ENCODE results near the gene MYBPH.

Gene MYBPH

DNA sequence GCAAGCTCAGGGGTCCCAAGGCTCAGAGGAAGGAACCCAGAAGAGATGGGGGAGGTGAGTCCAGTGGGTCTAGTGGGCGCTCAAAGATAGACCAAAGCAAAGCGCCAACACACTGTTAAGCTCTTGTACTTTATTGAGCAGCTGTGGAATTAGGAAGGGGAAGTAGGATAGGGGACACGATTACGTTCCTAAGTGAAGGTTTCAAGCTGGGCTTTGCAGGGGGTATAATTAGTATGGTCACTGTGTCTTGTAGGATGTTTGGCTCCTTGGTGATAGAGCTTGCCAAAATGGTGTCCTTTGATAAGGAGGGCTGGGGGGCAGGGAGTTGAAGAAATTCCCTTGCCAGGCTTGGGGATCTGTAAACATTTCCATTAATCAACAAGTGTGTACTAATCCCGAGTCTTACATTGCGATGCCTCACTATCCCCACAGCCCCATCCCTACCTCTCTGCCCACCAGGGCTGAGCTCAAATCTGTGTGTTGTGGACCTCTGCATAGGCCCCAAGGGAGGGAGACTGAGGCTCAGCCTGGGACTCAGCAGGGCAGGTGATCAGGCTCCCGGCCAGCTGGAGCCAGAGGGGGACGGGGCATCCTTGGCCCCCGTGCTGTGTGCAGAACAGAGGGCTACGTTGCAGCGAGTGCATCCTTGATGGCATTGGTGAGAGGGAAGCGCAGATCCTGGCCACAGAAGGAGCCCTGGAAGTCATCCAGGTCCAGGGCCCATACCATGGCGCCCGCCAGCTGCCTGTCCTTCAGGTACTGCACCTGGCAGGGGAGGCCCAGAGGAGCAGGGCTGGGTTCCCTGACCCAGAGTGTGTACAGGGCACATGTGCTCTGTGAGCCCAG, 3.4 kb upstream of the MYBPH start:
- DNase-seq (ENCODE audit: low spot score) = no peak

DNA sequence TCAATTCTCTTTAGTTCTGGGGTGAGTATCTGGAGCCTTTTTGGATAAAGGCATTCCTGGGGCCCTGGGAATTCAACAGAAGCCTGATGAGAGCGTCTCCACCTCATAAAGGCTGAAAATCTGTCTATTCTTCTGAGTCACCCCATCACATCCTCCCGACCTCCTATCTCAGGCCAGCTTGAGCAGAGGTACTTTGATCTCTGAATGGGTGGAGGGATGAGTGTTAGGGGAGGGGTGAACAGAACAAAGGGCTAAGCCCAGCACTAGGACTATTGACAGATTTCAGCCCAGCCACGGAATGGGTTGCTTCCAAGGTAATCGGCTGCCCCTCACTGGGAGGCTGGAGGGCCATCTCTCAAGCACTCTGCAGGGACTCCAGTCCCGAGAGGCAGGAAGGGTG, 2.5 kb upstream of the MYBPH start:
- DNase-seq (ENCODE audit: low spot score) = no peak

DNA sequence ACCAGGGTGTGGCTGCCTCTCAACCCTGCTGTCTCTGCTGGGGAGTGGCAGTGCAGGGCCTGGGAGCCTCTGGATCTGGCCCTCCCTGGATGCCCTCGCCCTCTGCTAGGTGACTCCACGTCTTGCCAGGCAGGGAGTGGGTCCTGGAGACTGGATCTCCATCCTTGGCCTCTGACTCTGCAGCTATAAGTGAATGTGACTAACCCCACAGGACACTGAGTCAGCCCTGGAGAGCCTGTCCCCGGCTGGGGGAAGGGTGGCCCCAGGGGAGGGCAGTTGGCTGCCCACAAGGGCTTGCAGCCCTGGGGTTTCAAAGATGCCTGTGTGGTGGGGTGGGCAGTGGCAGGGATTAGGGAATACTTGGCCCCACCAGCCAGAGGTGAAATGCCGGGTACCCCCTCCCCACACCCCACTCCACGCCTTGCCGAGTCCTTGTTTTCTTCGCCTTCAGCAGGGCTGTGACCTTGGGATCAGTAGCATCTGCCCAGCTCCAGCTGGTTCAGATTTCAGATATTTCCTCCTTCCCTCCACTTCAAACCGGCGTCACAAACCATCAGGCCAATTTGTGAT, 1.9 kb upstream of the MYBPH start:
- DNase-seq (ENCODE audit: low spot score) = no peak

DNA sequence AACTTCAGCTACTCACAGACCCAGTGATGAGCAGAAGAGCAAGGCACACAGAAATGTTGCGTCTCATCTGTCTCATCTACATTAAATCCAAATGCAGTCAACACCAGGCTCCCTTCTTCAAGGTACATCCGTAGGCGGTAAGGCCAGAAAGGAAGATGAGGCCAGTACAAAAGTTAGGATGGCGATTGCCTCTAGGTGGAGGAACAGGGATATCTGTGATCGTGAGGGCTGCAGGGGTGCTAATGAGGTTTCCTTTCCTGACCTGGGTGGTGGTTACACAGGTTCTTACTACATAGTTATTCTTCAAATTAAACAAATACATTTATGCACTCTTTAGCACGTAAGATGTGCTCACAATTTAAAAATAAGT, 1.4 kb upstream of the MYBPH start:
- DNase-seq (ENCODE audit: low spot score) = no peak

DNA sequence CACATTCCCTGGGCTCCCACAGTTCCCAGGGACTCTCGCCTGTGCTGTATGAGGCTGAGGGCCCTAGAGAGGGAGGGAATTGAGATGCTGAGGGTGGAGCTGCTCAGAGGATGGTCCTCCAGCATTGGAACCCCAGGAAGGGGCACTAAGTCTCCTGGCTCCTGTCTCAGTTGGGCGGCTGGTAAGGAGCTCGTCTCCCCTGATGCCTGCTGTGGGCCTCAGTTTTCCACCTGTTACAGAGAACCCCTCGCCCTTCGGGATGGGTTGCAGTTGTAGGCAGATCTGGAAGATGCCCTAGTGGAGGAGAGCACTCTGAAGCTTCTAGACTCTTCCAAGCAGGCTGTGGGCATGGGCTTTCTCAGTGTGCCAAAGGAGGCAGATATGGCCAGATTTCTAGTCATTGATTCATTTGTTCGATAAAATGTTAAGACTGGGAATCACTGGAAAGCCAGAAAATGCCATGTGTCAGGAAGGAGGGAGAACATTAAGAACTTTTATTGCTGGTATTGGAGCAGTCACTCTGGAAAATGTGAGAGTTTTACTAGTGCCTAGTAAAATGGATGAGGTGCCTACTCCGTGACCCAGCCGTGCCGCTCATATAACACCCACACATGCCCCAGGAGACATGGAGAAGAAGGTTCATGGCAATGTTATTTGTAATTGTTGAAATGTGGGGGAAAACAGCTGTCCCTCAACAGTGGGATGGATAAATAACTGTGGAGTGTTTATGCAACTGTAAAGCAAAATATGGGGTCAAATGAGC, 828 bp upstream of the MYBPH start:
- DNase-seq (ENCODE audit: low spot score) = no peak

DNA sequence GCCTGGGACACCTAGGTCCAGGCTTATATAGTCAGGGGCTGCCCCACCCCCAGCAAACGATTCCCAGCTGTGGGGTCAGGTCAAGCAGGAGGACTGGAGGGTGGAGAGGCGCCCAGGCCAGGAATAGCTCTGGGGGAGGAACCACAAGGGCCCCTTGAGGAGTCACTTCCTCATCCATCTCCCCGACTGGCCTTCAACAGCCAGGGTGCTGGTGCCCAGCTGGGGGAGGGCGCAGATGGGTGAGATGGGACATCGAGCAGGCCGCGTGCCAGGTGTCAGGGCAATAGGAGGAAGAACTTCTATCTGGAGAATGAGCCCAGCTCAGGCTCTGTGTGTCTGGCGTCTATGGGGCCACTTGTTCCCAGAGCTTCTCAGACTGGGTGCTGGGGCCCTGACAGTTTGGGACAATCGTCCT, 208 bp upstream of the MYBPH start:
- no peak for DNase-seq (ENCODE audit: low spot score)

DNA sequence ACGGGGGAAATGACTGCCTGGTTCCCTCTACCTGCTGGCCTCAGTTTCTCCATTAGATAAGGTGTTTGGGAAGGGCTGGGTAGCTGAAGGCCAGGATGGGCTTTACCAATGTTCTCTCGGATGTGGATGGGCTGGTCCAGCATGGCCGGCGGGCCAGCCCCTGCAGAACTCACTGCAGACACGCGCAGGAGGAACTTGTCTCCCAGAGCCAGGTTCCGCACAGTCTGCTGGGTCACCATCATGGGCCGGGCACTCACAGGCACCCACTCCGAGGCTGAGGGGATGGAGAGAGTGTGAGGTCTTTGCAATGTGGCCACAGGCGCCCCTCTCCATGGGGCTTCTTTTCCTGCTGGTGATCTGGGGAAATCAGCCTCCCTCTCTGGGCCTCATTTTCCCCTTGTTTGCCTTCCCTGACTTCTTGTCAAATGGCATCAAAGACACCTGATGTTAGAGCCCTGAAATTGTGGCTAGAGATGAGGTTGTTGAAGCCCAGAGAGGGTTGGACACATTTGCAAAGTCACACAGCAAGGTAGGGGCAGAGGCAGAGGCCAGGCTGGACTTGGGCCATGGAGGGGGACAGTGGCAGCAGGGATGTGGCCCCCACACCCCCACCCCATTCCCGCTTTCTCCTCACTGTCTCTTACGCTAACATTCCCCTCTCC, 1.2 kb downstream of the MYBPH start:
- DNase-seq (ENCODE audit: low spot score) = no peak

DNA sequence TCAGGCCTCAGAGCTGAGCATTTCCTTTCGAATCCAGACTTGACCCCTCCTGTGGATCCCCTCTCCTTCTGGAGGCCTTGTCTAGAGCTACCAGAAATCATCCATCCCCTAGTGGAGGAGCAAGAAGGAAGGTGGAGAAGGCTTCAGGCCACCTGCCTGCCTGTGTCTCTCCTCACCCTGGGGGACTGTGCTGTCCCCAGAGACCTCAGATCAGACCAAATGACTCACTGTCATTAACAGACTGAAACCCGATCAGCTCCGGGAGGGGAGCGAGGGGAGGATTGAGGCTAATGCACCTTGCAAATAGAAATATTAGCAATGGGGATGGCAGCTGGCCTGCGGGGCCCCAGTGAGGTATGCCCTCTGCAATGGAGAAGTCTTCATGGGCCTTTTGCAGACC, 2.1 kb downstream of the MYBPH start:
- no peak for DNase-seq (ENCODE audit: low spot score)

DNA sequence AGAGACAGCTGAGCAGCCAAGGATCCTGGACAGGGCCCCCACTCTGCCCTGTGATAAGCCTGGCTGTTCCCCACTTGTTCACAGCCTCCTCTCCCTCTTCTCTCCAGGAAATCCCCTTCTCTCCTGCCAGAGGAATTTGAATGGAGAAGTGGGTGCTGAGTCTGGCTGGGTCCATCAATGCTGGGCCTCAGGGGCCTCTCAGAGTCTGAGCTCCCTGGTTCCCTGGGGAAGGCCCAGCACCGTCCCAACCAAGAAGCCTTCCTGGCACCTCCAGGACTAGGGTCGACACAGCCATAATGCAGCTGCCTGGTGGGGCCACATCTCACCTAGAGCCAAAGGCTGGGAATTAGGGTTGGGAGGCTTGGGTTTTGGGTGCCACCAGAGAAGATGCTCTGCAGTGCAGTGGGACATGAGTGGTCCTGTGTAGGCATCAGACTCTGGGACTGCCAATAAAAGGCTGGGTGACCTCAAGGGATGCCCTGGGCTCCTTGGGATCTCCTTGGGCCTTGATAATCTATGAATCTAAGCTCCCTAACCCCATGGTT, 2.5 kb downstream of the MYBPH start:
- DNase-seq (ENCODE audit: low spot score) = no peak

DNA sequence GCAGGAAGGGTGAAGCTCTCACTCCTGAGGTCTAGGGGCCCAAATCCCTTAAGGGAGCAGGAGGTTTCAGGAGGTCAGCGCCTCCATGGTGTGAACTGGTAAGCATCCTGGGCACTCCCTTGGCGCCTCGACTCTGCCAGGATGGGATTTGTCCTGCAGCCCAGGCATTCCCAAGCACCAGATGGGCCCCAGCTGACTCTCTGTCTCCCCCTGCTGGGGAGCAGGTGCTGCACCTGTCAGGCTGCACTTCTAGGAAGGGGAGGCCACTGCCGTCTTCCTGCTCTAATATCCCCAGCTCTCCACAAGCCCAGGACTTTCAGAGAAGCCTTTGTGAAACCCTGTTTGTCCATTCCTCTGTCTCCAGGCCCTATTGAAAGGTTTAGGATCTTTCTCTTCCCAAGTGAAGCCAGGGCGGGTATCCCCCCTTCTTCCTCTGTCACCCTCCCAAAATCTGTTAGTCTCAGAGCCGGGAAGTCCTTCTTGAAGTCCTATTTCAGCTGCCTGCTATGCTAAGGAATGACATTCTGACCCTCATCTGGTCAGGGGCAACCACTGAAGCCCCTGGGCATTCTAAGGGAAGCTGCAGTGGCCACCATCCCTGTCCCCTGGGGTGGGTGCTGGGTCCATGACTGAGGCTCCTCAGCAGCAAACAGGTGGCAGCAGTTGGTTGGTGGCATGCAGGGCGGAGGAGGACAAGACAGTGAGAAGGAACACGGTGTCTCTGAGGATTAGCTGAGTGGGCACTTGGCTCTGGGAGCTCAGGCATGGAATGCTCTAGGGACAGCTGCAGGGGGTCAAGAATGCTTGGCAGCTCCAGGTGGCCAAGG, 3.2 kb downstream of the MYBPH start:
- DNase-seq (ENCODE audit: low spot score) = peak; percentile 63

DNA sequence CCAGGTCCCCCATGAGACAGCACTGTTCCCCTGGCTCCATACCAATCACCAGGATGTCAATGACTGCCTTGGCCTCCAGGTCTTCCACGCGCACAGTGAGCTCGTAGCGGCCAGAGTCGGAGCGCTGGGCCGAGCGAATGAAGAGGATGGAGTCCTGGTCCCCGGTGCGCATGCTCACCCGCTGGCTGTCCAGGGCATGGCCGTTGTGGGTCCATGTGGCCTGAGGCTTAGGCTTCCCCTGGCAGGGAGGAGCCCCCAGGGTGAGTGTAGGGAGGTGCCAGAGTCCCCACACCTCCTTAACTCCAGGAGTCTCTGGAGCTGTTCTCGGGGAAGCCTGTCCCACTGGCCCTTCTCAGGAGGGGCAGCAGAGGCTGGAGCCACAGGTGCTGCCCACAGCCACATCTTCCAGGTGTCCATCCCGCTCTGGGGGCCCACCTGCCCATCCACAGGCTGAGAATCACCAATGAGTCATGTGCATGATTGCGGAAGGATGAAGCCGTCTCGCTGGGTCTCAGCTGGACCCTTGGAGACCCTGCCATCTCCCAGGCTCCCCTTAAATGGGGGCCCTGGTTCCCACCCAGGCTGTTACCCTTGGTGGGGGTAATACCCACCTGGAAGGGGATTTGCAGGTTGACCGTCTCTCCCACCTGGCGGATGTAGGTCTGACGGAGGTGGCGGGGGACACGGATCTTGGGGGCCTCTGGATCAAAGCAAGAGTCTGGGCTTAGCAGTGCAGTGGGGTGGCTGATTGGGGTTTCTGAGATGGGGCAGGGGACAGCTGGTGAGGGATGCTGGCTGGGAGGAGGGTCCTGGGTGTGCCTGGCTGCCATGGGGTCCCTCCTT, 4.1 kb downstream of the MYBPH start:
- DNase-seq (ENCODE audit: low spot score) = no peak

DNA sequence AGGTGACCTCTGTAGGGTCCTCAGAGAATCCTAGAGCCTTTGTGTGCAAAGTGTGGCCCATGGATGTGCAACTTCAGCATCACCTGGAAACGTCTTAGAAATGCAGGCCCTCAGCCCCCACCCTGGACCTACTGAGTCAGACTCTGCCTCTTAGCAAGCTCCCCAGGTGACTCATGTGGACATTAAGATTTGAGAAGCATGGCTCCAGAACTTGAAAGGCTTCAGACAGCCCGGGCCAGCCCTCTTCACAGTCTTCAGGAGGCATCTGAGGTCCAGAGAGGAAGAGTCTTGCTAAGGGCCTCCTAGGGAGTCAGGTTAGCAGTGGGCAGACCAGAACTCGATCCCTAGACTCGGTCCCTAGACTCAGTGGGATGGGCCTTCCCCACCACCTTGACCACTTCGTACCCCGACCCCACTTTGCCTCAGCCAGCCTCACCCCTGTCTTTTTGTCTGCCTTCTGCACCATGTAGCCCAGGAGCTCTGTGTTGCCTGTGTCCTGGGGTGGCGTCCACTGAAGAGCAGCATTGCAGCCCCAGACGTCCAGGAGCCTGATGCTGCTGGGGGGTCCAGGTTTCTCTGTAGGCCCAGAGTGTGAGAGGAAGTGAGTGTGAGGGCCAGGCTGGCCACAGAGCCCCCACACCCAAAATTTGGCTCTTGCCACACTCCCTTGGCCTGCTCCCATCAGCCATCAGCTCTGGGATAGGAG, 4.8 kb downstream of the MYBPH start:
- DNase-seq (ENCODE audit: low spot score) = no peak

DNA sequence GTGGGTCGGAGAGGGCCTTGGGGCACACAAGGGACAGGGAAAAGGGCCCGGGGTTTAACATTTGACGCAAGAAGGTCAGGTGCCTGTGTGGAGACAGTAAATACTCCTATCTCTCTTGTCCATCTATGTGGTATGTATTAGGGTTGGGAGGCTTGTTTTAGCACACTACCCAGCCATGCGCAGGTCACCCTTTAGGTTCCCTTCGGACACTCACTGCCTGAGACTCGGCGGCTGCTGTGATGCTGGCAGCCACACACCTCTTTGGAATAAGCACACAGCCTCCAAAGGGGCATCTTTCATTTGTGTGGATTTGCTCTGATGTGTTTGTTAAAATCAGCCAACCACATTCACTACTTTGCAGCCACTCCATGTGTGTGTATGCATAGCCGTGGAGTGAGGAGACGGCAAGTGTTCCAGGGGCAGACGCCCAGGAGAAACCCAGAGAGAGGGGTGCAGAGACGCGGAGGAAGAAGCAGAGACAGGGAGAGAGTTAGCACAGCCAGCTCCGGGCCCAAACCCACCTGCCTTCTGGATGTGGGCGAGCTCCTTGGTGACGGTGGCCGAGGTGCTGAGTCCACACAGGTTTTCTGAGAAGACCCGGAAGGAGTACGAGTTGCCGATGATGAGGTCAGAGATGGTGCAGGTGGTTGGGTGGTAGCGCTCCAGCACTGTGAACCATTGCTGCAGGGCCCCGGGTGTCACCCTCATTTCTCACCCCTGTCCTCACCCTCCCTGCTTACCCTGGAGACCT, 5.7 kb downstream of the MYBPH start:
- no peak for DNase-seq (ENCODE audit: low spot score)

DNA sequence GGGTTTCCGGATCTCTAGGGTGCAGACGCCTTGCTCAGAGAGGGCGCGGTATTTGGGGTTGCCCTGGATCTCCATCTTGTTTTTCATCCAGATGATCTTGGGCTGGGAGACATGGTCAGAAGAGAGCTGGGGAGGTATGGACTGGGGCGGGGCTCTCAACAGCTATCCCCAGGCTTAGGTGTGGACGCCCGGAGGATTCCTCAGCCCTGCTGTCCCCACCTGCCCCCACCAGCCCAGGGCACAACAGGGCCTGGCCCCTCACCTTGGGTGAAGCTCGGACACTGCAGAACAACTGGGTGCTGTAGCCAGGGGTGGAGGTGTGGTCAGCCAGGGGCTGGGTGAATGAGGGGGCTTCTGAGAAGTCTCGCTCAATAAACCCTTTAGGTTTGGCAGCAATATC, 6.6 kb downstream of the MYBPH start:
- DNase-seq (ENCODE audit: low spot score) = no peak

DNA sequence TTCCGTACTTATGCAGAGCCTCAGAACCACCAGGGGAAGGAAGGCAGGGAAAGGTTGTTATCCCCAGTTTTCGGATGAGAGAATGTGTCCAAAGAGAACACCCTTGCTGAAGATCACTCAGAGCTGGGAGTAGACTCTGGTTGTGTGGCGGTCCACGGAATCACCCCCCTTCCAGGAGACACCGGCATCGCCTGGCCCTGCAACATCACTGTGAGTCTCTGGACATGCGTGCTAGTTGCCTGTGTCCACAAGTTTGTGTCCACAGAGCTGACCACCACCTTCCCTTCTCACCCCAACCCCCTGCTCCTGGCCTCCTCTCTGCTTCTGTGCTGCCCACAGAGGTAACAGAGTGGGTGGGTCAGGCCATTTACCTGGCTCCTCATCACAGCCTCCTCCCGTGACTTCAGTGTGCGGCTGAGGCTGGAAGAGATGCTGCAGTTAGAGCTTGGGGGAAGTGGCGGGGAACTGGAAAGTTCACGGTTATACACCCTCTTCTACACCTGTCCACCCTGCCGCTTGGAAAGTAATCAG, 7.3 kb downstream of the MYBPH start:
- DNase-seq (ENCODE audit: low spot score) = no peak

DNA sequence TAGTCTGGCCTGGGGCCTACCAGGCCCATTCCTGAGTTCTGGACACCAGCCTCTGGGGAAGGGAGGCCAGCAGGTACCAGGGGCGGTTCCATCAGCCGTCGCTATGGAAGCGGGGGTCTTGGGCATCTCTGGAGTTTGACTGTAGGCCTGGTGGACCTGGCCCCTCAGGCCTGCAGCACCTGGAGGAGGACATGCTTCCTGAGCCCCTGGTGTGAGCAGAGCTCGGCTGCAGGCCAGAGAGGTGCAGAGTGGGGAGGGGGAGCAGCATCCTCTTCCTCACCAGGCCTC, 7.8 kb downstream of the MYBPH start:
- no peak for DNase-seq (ENCODE audit: low spot score)

DNA sequence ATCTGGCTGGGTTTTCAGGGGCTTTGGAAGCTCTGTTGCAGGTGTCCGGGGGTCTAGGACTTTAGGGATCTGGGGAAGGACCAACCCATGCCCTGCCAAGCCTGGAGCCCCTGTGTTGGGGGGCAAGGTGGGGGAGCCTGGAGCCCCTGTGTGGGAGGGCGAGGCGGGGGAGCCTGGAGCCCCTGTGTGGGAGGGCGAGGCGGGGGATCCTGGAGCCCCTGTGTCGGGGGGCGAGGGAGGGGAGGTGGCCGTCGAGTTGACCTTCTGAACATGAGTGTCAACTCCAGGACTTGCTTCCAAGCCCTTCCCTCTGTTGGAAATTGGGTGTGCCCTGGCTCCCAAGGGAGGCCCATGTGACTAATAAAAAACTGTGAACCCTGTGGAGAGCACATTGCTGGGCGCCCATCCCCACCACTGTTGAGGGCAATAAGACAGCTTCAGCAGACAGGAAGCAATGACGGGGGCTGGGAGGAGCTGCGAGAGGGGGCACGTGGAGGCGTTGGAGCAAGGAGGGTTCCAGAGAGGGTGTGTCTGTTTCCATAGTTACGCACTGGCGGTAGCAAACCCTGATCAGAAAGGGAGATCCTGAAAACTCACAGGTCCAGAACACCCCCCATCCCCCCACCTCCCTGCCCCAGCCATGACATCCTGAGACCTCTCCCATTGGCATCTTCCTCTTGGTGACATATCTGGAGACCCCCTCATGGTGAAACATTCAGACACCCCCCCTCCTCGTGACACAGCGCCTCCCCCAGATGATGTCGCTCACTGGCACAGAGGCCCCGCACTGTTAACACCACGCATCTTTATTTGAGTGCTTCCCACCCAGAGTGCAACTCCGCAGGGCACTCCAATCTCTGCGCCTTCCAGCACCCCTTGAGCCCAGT, 8.4 kb downstream of the MYBPH start:
- DNase-seq (ENCODE audit: low spot score) = no peak
